Psoas muscle (tissue), 8 donors: Measurements from ENCODE around the gene GRAMD1B. TPM values are rescaled to one million over a fixed set of nuclear protein-coding genes. Genes with fewer than 3 reads are reported as not detected.

Experiments
- ATAC-seq, 4 donors: fragments of 200-7000 bp; cut with Tn5 transposase; one replicate each; pipeline ENCODE4 v1.9.1; 2020; ENCODE audit warnings: moderate library complexity in 3 of 4, mild to moderate bottlenecking in 2 of 4
- DNase-seq, 2 donors: peaks; one replicate each; pipeline ENCODE4 v3.0.0-alpha.2; 2020
- H3K27ac ChIP-seq: fragments of 200-600 bp; one replicate; pipeline ENCODE4 v1.8.0; 2022
- H3K27me3 ChIP-seq, 3 donors: fragments of 200-600 bp in 1 of 3; one replicate each; pipeline versions ENCODE4 v1.6.1 to v1.8.0; 2013 to 2022; ENCODE audit warnings: low read length in 2 of 3, mild to moderate bottlenecking in 2 of 3, moderate library complexity in 1 of 3; ENCODE audit not compliant: insufficient read depth in 3 of 3
- H3K36me3 ChIP-seq, 2 donors: fragments of 200-600 bp in 1 of 2; one replicate each; pipeline versions ENCODE4 v1.6.1 to v1.8.0; 2013 to 2022; ENCODE audit warnings: low read depth in 1 of 2, mild to moderate bottlenecking in 1 of 2, moderate library complexity in 1 of 2; ENCODE audit not compliant: insufficient read depth in 1 of 2
- H3K4me1 ChIP-seq: fragments of 200-600 bp; one replicate; pipeline ENCODE4 v1.8.0; 2022
- H3K4me3 ChIP-seq: fragments of 200-600 bp; one replicate; pipeline ENCODE4 v1.8.0; 2022; ENCODE audit warnings: mild to moderate bottlenecking
- H3K9me3 ChIP-seq: fragments of 200-600 bp; one replicate; pipeline ENCODE4 v1.8.0; 2022
- CTCF ChIP-seq: fragments of 200-600 bp; IDR thresholded peaks from one replicate; pipeline ENCODE4 v1.8.0; 2022; ENCODE audit warnings: antibody characterized with exemption
- WGBS, 3 donors: extraction: QIAGEN DNeasy Blood & Tissue Kit; methylation state at CpG; one replicate each; pipeline versions ENCODE4 v1.1.6 to v1.1.7; 2013; 5-methylcytosine and 5-hydroxymethylcytosine counted together
- intact Hi-C, 2 donors: fragments of 100-400 bp; cut with DNase I; formaldehyde crosslinking; loops; one replicate each; pipeline versions ENCODE4 v1.11.0 to v1.14.2; 2022
- polyA plus RNA-seq, 3 donors: library from polyadenylated mRNA; stranded (reverse); fragments of 200-250 nt; gene quantifications; one replicate each; pipeline ENCODE4 v1.2.3, GENCODE V29; 2013
- total RNA-seq, 4 donors: library from RNA; stranded (reverse); fragmentation: NEBNext Ultra II Directional in 2 of 4; extraction: Animal tissue kit (Norgen Biotek cat#: 25700) in 2 of 4; gene quantifications; one replicate each; pipeline versions ENCODE4 v1.2.1 to v1.2.4, GENCODE V29; 2021 to 2023
- donor health status: healthy with polysubstance abuse.
- donor health status: DM: no; HTN: no; CAD: no; lungs with moderate emphysema.
- donor health status: Bipolar disorder and iron deficiency.
- donor health status: healthy.
- donor health status: DM: yes; HTN: yes; CAD: no.
- donor health status: DM: no; HTN: no; CAD: no.
- donor health status: DM: no; HTN: no; CAD: no.
- donor health status: DM: yes; HTN: yes; CAD: no.

GRAMD1B gene
- total and polyA plus RNA-seq, 7 donors: 0.67 to 24.0 (median 6.8) TPM

DNA sequence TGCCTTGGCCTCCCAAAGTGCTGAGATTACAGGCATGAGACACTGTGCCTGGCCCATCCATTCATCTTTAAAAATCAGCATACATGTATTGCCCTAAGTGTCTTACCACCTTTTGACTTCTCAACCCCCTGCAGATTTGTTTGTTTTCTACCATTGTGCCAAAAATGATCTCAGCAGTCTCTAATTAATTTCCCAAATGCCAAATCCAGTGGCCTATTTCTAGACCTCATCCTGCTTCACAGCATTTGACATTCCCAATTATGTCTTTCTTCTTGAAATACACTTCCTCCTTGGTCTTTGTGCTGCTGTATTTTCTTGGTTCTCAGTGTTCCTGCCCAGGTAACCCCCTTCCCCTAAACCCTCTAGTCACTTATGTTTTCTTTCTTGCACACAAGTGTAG lies 46.0 kb upstream of the GRAMD1B start:
- Histone ChIP-seq H3K36me3 (no peaks in the 10 kb centered on the region), H3K27ac (no peak overlapping the region)
- intact Hi-C loops: no loop called here

GRCh38 chr11:123386796-123387510 lies 43.1 kb upstream of the GRAMD1B start:
- H3K4me1 ChIP-seq: no peaks in the 10 kb centered on the region
- H3K27ac ChIP-seq: no peak overlapping the region
- no peaks in the 10 kb centered on the region for H3K36me3 ChIP-seq
- intact Hi-C loops: no loop called here
- WGBS, 3 donors: 53 to 72% (median 55%) methylated on average over 9 of the region's 9 CpGs
- H3K4me3 ChIP-seq: no peak overlapping the region
- DNase-seq: no peak
- no peaks in the 10 kb centered on the region for H3K9me3 ChIP-seq
- TF ChIP-seq CTCF: no peak
- ATAC-seq: no peak
- H3K27me3 ChIP-seq: no peaks in the 10 kb centered on the region

More for the DNA sequence above, 46.0 kb upstream of the GRAMD1B start:
- no peaks in the 10 kb centered on the region for H3K27me3 ChIP-seq
- H3K9me3 ChIP-seq: no peaks in the 10 kb centered on the region
- no peaks in the 10 kb centered on the region for H3K4me1 ChIP-seq
- DNase-seq: no peak
- ATAC-seq: no peak
- no peak for TF ChIP-seq CTCF
- no peak overlapping the region for H3K4me3 ChIP-seq

GRCh38 chr11:123388640-123389039 lies 41.4 kb upstream of the GRAMD1B start:
- Histone ChIP-seq H3K27ac (no peak overlapping the region), H3K27me3 (no peaks in the 10 kb centered on the region), H3K4me3 (no peak overlapping the region), H3K9me3 (no peaks in the 10 kb centered on the region), H3K4me1 (no peaks in the 10 kb centered on the region), H3K36me3 (no peaks in the 10 kb centered on the region)
- WGBS, 3 donors: 86 to 93% (median 93%) methylated on average over 4 of the region's 4 CpGs
- intact Hi-C loops: no loop called here
- TF ChIP-seq CTCF: no peak
- no peak for ATAC-seq
- no peak for DNase-seq

- TF ChIP-seq CTCF: no peak
- H3K27me3 ChIP-seq: no peaks in the 10 kb centered on the region
- no peak for DNase-seq
- no peak overlapping the region for H3K4me3 ChIP-seq
- H3K27ac ChIP-seq: no peak overlapping the region
- intact Hi-C loops: no loop called here
- no peaks in the 10 kb centered on the region for H3K36me3 ChIP-seq
- no peaks in the 10 kb centered on the region for H3K9me3 ChIP-seq
- ATAC-seq: no peak
- 79 to 90% (median 89%) methylated on average over 4 of the region's 4 CpGs for WGBS, 3 donors
- H3K4me1 ChIP-seq: no peaks in the 10 kb centered on the region
Measured at GRCh38 chr11:123390146-123390545, 39.9 kb upstream of the GRAMD1B start.
